CD4-positive, alpha-beta T cell treated with Interleukin-12 subunit alpha and Interleukin-12 subunit beta, for 1 hour (primary cell): ENCODE measurements around the gene UBASH3A.

ENCODE experiments used
- DNase-seq: peaks from one replicate; pipeline ENCODE4 v3.0.0-alpha.2; 2020

UBASH3A gene, protein sequence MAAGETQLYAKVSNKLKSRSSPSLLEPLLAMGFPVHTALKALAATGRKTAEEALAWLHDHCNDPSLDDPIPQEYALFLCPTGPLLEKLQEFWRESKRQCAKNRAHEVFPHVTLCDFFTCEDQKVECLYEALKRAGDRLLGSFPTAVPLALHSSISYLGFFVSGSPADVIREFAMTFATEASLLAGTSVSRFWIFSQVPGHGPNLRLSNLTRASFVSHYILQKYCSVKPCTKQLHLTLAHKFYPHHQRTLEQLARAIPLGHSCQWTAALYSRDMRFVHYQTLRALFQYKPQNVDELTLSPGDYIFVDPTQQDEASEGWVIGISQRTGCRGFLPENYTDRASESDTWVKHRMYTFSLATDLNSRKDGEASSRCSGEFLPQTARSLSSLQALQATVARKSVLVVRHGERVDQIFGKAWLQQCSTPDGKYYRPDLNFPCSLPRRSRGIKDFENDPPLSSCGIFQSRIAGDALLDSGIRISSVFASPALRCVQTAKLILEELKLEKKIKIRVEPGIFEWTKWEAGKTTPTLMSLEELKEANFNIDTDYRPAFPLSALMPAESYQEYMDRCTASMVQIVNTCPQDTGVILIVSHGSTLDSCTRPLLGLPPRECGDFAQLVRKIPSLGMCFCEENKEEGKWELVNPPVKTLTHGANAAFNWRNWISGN

DNA sequence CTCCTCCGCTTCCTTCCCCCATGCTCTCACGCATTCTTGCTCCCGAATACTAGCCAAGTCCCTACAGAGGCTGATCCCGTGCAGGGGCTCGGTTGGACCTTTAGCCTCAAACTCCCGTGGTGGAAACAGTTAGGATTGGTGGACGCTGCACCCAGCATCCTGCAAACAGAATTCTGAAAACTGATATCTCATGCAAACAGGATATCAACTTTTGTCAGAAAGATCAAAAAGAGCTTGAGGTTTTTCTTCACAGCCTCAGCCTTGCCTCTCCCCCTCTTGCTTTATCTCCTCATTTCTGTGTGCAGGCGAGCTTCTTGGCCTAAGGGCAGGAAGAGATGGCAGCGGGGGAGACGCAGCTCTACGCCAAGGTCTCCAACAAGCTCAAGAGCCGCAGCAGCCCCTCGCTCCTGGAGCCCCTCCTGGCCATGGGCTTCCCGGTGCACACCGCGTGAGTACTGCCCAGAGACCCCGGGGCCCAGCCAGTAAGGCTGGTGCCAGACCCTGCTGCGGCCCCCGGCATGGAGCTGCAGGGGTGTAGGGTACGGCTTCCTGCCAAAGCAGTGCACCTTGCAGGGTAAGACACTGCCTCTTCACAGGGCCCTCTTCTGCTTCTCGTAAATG is at the start of gene UBASH3A:
UBASH3A (plus strand) TSS at position 292 of the 621 bp plus-strand sequence; CDS start at position 336, 44 bp downstream.
- peak; percentile 64 for DNase-seq

- DNase-seq: no peak
Measured at GRCh38 chr21:42356046-42356445, 47.7 kb upstream of the UBASH3A start.

GRCh38 chr21:42356650-42357049 is 47.1 kb upstream of the UBASH3A start:
- no peak for DNase-seq

DNA sequence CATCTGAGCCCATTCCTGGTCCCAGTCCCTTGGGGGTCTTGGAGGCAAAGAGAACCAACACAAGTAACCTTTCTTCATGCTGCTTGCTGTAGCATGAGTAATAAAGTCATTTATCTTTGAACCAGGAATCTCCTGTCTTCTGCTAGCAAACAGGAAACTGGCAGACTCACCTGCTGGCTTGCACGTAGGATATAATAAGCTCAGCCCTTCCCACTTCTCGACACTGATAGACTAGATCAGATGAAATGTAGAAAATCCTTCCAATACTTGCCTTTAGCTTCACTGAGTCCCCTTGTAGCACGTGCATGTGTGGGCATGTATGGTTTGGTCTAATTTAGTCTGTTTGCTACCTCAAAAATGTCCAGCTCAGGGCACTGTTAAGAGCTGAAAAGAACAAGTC is 46.4 kb upstream of the UBASH3A start:
- no peak for DNase-seq

GRCh38 chr21:42358261-42358660 is 45.4 kb upstream of the UBASH3A start:
- DNase-seq: no peak

DNA sequence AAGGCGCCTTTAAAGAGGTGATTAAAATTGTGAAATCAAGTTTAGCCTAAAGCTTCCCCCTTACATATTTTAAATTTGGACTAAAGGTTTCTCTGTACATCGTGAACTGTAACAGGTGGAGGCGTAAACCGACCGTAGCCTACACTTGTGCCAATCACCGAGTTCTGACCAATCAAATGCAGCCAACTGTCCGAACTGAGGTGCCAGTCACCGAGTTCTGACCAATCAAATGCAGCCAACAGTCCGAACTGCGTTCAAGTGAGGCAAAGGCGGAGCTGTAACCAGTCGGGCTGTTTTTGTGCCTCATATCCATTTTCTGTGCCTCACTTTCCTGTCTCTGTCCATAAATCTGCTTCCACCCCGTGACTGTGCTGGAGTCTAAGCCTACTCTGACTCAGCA is 44.8 kb upstream of the UBASH3A start:
- no peak for DNase-seq

- DNase-seq: peak; percentile 8
Measured at GRCh38 chr21:42360317-42360716, 43.4 kb upstream of the UBASH3A start.

GRCh38 chr21:42361286-42361685 is 42.4 kb upstream of the UBASH3A start:
- no peak for DNase-seq

GRCh38 chr21:42362198-42362597 is 41.5 kb upstream of the UBASH3A start:
- DNase-seq: no peak

- no peak for DNase-seq
Measured at GRCh38 chr21:42362700-42363099, 41.0 kb upstream of the UBASH3A start.

DNA sequence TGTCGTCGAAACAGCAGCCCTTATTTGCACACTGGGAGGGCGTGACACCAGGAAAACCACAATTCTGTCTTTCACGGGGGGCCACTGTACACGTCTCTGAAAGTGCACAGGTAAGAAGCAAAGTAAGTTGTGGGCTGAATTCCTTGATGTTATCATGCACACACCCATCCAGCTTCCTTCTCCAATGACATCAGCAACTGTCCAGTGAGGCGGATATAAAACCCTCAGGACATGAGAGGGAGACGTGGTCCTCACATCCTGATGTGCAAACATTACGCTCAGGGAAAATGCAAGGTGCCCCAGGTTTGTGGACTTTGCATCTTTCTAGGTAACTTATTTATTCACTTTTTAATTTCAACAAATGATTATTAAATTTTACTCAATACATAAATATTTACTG is 40.4 kb upstream of the UBASH3A start:
- DNase-seq: no peak

DNA sequence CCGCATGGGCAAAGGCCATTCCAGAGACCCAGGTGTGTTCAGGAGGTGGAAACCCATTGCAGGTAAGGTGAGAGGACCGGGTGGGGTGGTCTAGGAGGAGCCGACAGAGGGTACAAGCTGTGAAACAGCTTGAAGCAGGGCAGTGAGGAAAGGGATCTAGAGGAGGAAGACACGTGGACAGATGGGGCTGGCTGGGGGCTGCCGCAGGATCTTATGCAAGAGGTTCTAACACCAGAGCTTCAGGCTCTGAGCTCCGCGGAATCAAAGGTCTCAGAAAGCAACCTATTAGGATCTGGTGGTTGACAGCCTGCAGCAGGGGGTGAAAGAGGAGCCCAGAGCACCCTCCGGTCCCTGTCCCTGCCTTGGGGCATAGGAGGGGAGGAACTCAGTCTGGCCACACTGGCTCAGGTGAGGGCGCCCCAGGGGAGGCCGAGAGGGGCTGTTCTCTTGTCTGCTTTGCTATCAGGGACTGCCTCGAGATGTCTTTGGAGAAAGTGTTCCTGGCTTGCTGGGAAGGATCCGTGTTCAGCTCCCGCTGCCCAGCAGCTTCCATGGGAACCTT is 39.3 kb upstream of the UBASH3A start:
- no peak for DNase-seq

GRCh38 chr21:42365770-42366169 is 37.9 kb upstream of the UBASH3A start:
- DNase-seq: no peak

- DNase-seq: no peak
Measured at GRCh38 chr21:42366292-42367010, 37.3 kb upstream of the UBASH3A start, which contains the start of gene TFF1. Gene TFF1 (minus strand): TSS chr21:42366535. CDS start chr21:42366495, 40 bp downstream.

DNA sequence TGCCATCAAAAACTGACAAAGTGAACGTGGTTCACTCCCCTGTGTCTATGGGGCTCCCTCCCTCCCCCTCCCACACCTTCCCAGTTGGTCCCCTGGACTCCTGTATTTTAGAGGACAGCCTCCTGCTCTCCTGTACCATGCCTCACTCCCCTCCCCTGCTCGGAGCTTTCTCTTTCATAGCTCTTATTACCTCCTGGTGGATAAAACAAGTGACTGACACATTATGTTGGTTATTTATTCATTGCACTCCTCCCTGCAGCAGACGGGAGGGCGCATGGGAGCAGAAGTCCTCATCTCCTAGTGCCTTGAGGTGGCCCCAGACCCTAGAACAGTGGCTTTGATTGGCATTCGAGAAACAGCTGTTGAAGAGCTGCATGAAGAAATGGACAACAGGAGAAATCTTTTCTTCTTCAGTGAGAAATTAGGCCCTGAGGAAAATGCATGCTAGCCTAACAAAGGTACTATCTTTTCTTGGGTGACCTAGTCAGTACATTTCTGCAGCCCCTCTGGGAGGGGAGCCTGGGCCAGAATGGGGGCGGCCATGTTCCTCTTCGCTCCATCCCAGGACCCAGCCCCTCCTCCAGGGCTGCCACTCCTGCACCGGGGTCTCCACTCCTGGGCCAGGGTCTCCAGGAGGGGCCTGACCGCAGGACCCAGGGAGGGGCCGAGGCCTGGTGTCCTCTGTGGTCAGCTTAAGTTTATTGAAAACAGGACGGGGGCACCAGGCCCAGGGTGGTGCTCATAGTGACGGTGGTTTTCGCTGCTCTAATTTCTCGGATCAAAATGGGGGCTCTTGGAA is 36.1 kb upstream of the UBASH3A start:
- no peak for DNase-seq

DNA sequence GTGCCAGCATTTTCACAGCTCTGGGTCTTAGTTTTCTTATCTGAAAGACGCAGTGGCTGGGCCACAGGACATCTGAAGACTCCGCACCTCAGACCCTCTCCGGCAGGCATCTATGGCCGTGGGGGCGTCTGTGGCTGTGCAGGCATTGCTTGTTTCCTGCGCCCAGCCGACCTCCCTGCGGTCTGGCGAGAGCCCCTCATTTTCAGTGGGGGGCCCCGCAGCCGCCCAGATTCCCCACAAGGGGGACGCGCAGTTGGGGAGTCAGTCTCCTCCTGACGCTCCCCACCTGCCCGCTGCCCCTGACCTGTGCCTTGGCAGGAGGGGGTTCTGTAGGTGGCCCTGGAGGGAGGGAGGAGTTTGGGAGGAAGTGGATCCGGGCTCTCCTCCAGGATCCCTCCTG is 33.9 kb upstream of the UBASH3A start:
- no peak for DNase-seq

DNA sequence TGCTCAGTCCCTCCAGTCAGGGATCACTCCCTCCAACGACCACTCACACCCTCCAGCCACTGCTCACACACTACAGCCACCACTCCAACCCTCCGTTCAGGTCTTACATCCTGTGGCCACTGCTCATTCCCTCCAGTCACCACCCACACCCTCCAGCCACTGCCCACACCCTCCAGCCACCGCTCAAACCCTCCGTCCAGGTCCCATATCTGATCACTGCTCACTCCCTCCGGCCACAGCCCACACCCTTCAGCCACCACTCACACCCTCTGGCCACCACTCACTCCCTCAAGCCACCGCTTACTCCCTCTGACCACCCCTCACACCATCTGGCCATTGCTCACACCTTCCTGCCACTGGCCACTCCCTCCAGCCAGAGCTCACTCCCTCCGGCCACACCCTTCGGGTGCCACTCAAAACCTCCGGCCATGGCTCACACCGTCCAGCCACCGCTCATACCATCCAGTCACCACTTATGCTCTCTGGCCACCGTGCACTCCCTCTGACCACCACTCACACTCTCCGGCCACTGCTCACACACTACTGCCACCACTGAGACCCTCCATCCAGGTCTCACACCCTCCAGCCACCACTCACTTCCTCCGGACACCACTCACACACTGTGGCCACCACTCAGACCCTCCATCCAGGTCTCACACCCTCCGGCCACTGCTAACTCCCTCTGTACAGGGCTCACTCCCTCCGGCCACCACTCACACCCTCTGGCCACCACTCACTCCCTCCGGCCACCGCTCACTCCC is 32.6 kb upstream of the UBASH3A start:
- DNase-seq: no peak

DNA sequence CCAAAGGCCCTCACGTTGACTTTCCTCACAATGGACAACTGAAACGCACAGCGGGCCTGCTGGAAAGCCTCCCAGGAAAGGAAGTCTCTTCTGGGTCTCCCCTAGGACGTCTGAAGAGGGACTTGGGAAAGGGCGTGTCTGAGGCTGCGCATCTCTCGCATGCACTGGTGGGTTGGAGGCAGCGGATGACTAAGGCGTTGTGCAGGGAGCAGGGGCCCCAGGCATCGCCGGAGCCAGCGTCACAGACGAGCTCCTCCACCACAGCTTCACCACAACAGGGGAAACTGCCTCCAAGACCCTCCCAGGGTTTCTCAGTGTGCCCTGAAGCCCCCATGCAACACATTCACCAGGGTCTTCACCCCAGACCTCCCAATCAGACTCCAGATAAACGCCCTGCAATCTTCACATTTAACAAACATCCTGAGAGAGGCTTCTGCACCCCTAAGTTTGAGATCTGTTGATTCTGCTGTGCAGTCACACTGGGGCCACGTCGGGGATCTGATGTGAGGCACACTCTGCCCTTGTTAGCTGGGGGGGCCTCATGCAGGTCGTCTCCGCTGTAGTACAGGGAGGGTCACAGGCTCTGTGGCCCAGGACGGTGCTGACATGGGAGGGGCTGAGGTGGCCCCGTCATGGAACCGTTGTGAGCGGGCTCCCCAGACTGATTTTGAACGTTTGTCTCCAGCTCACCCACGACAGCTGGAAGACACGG is 30.4 kb upstream of the UBASH3A start:
- DNase-seq: no peak

DNA sequence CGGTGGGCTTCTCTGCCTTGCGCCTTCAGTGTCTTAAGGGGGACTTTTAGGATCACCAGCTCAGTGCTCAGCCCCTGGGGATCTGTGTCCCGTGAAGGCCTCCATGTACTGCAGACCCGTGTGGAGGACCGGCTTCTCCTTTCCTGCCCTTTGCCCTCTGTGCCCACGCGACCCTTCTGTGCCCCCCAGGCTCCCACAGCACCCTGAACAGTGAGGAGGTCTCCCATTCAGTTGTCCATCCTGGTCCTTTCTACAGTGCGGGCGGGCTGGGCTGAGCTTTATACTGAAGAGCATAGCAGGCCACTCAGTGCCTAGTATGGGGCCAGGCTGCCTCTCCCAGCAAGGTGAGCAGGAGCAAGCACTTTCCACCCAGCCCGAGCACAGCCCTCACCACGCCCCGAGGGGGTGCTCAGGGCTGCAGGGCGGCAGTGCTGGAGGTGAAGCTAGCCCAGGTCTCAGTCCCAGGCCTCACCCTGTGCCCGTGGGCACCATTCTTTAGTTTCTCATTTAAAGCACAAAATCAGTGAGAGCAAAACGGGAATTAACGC is 29.7 kb upstream of the UBASH3A start:
- no peak for DNase-seq

DNA sequence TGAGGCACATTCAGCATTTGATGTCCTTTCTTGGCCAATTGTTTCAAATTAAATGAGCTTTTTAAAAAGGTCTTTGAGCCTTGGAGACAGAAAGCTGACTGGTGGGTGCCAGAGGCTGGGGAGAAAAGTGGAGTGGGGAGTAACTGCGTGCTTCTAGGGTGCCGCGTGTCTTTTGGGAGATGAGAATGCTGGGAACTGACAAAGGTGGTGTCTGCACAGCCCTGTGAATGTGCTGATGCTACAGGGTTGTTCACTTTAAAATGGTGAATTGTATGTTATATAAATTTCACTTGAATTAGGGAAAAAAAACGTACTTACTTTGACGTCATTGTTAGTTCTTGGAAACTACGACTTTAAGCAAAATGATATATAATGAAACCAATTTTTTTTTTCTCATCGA is 29.2 kb upstream of the UBASH3A start:
- no peak for DNase-seq
